ENCODE data around the gene TINAG. TPM values are rescaled to one million over a fixed set of nuclear protein-coding genes. Genes with fewer than 3 reads are reported as not detected.

The TINAG gene
- total RNA-seq, 1 experiment from 2014 or later: not detected

DNA sequence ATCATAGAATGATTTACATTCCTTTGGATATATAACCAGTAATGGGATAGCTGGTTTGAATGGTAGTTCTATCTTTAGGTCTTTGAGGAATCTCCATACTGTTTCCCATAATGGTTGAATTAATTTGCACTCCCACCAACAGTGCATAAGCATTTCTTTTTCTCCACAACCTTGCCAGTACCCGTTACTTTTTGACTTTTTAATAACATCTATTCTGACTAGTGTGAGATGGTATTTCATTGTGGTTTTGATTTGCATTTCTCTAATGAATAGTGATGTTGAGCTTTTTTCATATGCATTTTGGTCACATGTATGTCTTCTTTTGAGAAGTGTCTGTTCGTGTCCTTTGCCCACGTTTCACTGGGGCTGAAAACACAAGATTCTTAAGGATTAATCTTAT, 107.3 kb downstream of the TINAG start:
- CTCF ChIA-PET: no interaction called here

DNA sequence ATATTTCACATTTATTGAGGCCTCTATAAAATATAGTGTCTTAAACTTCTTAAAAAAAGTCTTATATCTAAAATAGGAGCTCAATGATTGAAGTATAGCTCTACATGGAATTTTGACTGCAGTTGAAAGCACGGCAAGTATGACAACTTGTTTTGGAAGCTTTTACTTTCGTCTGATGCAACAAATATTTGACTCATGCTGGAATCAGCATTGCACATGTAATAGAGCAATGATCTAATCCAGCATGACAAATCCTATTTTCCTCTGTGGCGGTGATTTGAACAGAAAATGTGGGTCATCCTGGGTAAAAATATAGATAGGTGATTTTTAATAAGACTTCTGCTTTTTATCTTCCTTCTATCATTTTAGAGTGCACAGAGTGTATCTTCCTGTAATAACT, 111.6 kb downstream of the TINAG start:
- TF ChIP-seq EZH2 (IDR thresholded peaks at IDR 0.05; ENCODE audit: borderline replicate concordance, low read depth, low read length, poor library complexity, severe bottlenecking): no peak
- TF ChIP-seq, protein P1, sequence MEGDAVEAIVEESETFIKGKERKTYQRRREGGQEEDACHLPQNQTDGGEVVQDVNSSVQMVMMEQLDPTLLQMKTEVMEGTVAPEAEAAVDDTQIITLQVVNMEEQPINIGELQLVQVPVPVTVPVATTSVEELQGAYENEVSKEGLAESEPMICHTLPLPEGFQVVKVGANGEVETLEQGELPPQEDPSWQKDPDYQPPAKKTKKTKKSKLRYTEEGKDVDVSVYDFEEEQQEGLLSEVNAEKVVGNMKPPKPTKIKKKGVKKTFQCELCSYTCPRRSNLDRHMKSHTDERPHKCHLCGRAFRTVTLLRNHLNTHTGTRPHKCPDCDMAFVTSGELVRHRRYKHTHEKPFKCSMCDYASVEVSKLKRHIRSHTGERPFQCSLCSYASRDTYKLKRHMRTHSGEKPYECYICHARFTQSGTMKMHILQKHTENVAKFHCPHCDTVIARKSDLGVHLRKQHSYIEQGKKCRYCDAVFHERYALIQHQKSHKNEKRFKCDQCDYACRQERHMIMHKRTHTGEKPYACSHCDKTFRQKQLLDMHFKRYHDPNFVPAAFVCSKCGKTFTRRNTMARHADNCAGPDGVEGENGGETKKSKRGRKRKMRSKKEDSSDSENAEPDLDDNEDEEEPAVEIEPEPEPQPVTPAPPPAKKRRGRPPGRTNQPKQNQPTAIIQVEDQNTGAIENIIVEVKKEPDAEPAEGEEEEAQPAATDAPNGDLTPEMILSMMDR (conservative IDR thresholded peaks at IDR 0.05; ENCODE audit: low read depth, low read length): no peak
- ChIA-PET POLR2A (ENCODE audit: low non-redundant PET) (no interaction called here), CTCF (interaction anchor here (0.6 kb wide), 1 partner anchor 65 kb away, joined by 3 read pairs; no protein-coding TSS in a partner anchor)
- intact Hi-C loops (cut with micrococcal nuclease; ENCODE audit: unreplicated experiment): no loop called here
- peak overlapping the region; percentile 84 for H3K27ac ChIP-seq (ENCODE audit: low read depth, low read length, poor library complexity, severe bottlenecking)
- no peak overlapping the region for H3K4me3 ChIP-seq (ENCODE audit: low read depth, low read length, poor library complexity, severe bottlenecking)
- H3K27me3 ChIP-seq (replicated peaks; ENCODE audit: insufficient read depth, low read depth, low read length, poor library complexity): no peaks in the 10 kb centered on the region
- H3K9me3 ChIP-seq (ENCODE audit: low read depth, low read length, poor library complexity, severe bottlenecking): no peaks in the 10 kb centered on the region
- H3K4me1 ChIP-seq (ENCODE audit: insufficient read depth, low read length, poor library complexity, severe bottlenecking): peaks cover 14% of the 10 kb centered on the region
- peaks cover 3% of the 10 kb centered on the region for H3K36me3 ChIP-seq (ENCODE audit: insufficient read depth, low read length, poor library complexity, severe bottlenecking)
- no TSS peak for BruUV-seq (replicated peaks)
- peak; percentile 84 for DNase-seq (ENCODE audit: low spot score)

More for the DNA sequence above, 107.3 kb downstream of the TINAG start:
- no peak for DNase-seq (ENCODE audit: low spot score)
- Histone ChIP-seq H3K36me3 (ENCODE audit: insufficient read depth, low read length, poor library complexity, severe bottlenecking) (peaks cover 3% of the 10 kb centered on the region), H3K27ac (ENCODE audit: low read depth, low read length, poor library complexity, severe bottlenecking) (no peak overlapping the region), H3K27me3 (replicated peaks; ENCODE audit: insufficient read depth, low read depth, low read length, poor library complexity) (no peaks in the 10 kb centered on the region), H3K4me1 (ENCODE audit: insufficient read depth, low read length, poor library complexity, severe bottlenecking) (peaks cover 13% of the 10 kb centered on the region), H3K9me3 (ENCODE audit: low read depth, low read length, poor library complexity, severe bottlenecking) (no peaks in the 10 kb centered on the region), H3K4me3 (ENCODE audit: low read depth, low read length, poor library complexity, severe bottlenecking) (no peak overlapping the region)
- TF ChIP-seq, protein P1 (conservative IDR thresholded peaks at IDR 0.05; ENCODE audit: low read depth, low read length): no peak
- POLR2A ChIA-PET (ENCODE audit: low non-redundant PET): no interaction called here
- BruUV-seq (replicated peaks): no TSS peak
- intact Hi-C loops (cut with micrococcal nuclease; ENCODE audit: unreplicated experiment): no loop called here

DNA sequence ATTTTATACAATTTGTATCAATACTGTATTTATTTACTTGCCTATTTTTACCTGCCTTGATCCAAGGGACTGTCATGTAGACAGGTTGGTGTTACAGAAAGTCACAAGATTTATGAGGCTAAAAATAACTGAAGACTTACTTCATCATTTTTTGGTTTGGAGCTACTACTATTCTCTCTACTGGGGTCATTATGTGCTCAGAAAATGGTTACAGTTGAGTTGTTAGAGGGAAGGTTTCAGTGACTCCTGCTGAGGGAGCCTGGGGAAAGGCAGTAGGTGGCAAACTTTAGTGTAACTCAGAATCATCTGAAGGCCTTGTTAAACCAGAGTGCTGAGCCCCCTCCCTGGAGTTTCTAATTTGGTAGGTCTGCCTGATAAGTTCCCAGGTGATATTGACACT, 118.8 kb downstream of the TINAG start:
- no peak for DNase-seq (ENCODE audit: low spot score)
- Histone ChIP-seq H3K36me3 (ENCODE audit: insufficient read depth, low read length, poor library complexity, severe bottlenecking) (no peaks in the 10 kb centered on the region), H3K27ac (ENCODE audit: low read depth, low read length, poor library complexity, severe bottlenecking) (no peak overlapping the region), H3K4me3 (ENCODE audit: low read depth, low read length, poor library complexity, severe bottlenecking) (no peak overlapping the region), H3K9me3 (ENCODE audit: low read depth, low read length, poor library complexity, severe bottlenecking) (no peaks in the 10 kb centered on the region), H3K4me1 (ENCODE audit: insufficient read depth, low read length, poor library complexity, severe bottlenecking) (peaks cover 11% of the 10 kb centered on the region), H3K27me3 (replicated peaks; ENCODE audit: insufficient read depth, low read depth, low read length, poor library complexity) (no peaks in the 10 kb centered on the region)
- intact Hi-C loops (cut with micrococcal nuclease; ENCODE audit: unreplicated experiment): no loop called here
- ChIA-PET POLR2A (ENCODE audit: low non-redundant PET) (no interaction called here), CTCF (no interaction called here)
- no peak for TF ChIP-seq EZH2 (IDR thresholded peaks at IDR 0.05; ENCODE audit: borderline replicate concordance, low read depth, low read length, poor library complexity, severe bottlenecking)
- TF ChIP-seq, protein P1 (conservative IDR thresholded peaks at IDR 0.05; ENCODE audit: low read depth, low read length): no peak
- BruUV-seq (replicated peaks): no TSS peak

All from A673 (cell line).